ENCODE measurements around the gene SNF8.

The SNF8 gene

GRCh38 chr17:48883171-48883570, 61.5 kb downstream of the SNF8 start:
- no peak for DNase-seq

DNA sequence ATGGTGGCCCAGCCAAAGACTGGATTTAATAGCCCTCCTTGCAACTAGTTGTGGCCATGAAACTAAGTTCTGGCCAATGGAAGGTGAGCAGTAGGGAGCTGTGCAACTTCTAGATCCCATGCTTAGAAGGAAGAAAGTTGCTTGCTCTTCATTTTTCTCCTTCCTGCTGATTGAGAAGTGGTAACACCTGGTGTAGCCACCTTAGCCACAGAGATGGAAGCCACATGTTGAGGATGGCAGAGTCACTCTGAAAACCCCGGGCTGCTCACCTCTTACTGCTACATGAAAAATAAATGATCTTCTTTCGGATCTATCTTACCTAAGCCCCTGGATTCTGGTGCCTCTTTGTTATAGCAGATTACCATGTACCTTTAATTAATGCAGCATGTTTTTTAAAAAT, 62.4 kb downstream of the SNF8 start:
- no peak for DNase-seq

Measured in stimulated activated CD4-positive, alpha-beta T cell treated with anti-CD3 and anti-CD28 coated beads, Interleukin-15, amount 100 ng/mL, for 24 hours (primary cell).